ENCODE data around the gene ALX1.

Gene ALX1

GRCh38 chr12:85275374-85275773, 4.6 kb upstream of the ALX1 start:
- no peaks in the 10 kb centered on the region for H3K9me3 ChIP-seq (ENCODE audit: control insufficient read depth in 2 of 2, low read length in 2 of 2)
- peaks cover 0 to 1% of the 10 kb centered on the region in 2 donors for H3K4me1 ChIP-seq (ENCODE audit: control insufficient read depth in 2 of 2, insufficient read depth in 2 of 2, low read length in 2 of 2)
- peaks cover 37 to 43% of the 10 kb centered on the region in 2 donors for H3K27me3 ChIP-seq (ENCODE audit: control insufficient read depth in 2 of 2, insufficient read depth in 2 of 2, low read length in 2 of 2)
- H3K27ac ChIP-seq (ENCODE audit: low read depth in 2 of 2, low read length in 2 of 2) = no peak overlapping the region
- H3K4me3 ChIP-seq (ENCODE audit: low read length in 2 of 2) = no peak overlapping the region
- H3K36me3 ChIP-seq (ENCODE audit: control insufficient read depth in 2 of 2, insufficient read depth in 2 of 2, low read length in 2 of 2) = no peaks in the 10 kb centered on the region
- H3K9ac ChIP-seq (ENCODE audit: low read depth in 1 of 2, low read length in 2 of 2) = no peak overlapping the region

GRCh38 chr12:85277191-85277590, 2.8 kb upstream of the ALX1 start:
- Histone ChIP-seq H3K4me1 (ENCODE audit: control insufficient read depth in 2 of 2, insufficient read depth in 2 of 2, low read length in 2 of 2) (peaks cover 0 to 7% of the 10 kb centered on the region in 2 donors), H3K27me3 (ENCODE audit: control insufficient read depth in 2 of 2, insufficient read depth in 2 of 2, low read length in 2 of 2) (peaks cover 53 to 58% of the 10 kb centered on the region in 2 donors), H3K36me3 (ENCODE audit: control insufficient read depth in 2 of 2, insufficient read depth in 2 of 2, low read length in 2 of 2) (no peaks in the 10 kb centered on the region), H3K9me3 (ENCODE audit: control insufficient read depth in 2 of 2, low read length in 2 of 2) (no peaks in the 10 kb centered on the region), H3K4me3 (ENCODE audit: low read length in 2 of 2) (no peak overlapping the region), H3K27ac (ENCODE audit: low read depth in 2 of 2, low read length in 2 of 2) (no peak overlapping the region), H3K9ac (ENCODE audit: low read depth in 1 of 2, low read length in 2 of 2) (no peak overlapping the region)

GRCh38 chr12:85277900-85278597, 2.0 kb upstream of the ALX1 start:
- H3K27ac ChIP-seq (ENCODE audit: low read depth in 2 of 2, low read length in 2 of 2) = no peak overlapping the region

GRCh38 chr12:85278598-85279448, 1.2 kb upstream of the ALX1 start:
- Histone ChIP-seq H3K4me3 (ENCODE audit: low read length in 2 of 2) (no peak overlapping the region), H3K4me1 (ENCODE audit: control insufficient read depth in 2 of 2, insufficient read depth in 2 of 2, low read length in 2 of 2) (peaks cover 0 to 7% of the 10 kb centered on the region in 2 donors), H3K36me3 (ENCODE audit: control insufficient read depth in 2 of 2, insufficient read depth in 2 of 2, low read length in 2 of 2) (no peaks in the 10 kb centered on the region), H3K27me3 (ENCODE audit: control insufficient read depth in 2 of 2, insufficient read depth in 2 of 2, low read length in 2 of 2) (peaks cover 51 to 60% of the 10 kb centered on the region in 2 donors), H3K27ac (ENCODE audit: low read depth in 2 of 2, low read length in 2 of 2) (no peak overlapping the region), H3K9ac (ENCODE audit: low read depth in 1 of 2, low read length in 2 of 2) (no peak overlapping the region), H3K9me3 (ENCODE audit: control insufficient read depth in 2 of 2, low read length in 2 of 2) (no peaks in the 10 kb centered on the region)

More at GRCh38 chr12:85277900-85278597, 2.0 kb upstream of the ALX1 start:
- Histone ChIP-seq H3K9me3 (ENCODE audit: control insufficient read depth in 2 of 2, low read length in 2 of 2) (no peaks in the 10 kb centered on the region), H3K9ac (ENCODE audit: low read depth in 1 of 2, low read length in 2 of 2) (no peak overlapping the region), H3K4me3 (ENCODE audit: low read length in 2 of 2) (no peak overlapping the region), H3K27me3 (ENCODE audit: control insufficient read depth in 2 of 2, insufficient read depth in 2 of 2, low read length in 2 of 2) (peaks cover 53 to 61% of the 10 kb centered on the region in 2 donors), H3K4me1 (ENCODE audit: control insufficient read depth in 2 of 2, insufficient read depth in 2 of 2, low read length in 2 of 2) (peaks cover 0 to 7% of the 10 kb centered on the region in 2 donors), H3K36me3 (ENCODE audit: control insufficient read depth in 2 of 2, insufficient read depth in 2 of 2, low read length in 2 of 2) (no peaks in the 10 kb centered on the region)

- H3K27me3 ChIP-seq (ENCODE audit: control insufficient read depth in 2 of 2, insufficient read depth in 2 of 2, low read length in 2 of 2) = peaks cover 46 to 56% of the 10 kb centered on the region in 2 donors
- no peak overlapping the region for H3K9ac ChIP-seq (ENCODE audit: low read depth in 1 of 2, low read length in 2 of 2)
- H3K27ac ChIP-seq (ENCODE audit: low read depth in 2 of 2, low read length in 2 of 2) = no peak overlapping the region
- peaks cover 0 to 7% of the 10 kb centered on the region in 2 donors for H3K4me1 ChIP-seq (ENCODE audit: control insufficient read depth in 2 of 2, insufficient read depth in 2 of 2, low read length in 2 of 2)
- H3K9me3 ChIP-seq (ENCODE audit: control insufficient read depth in 2 of 2, low read length in 2 of 2) = no peaks in the 10 kb centered on the region
- peak overlapping the region; percentile 57 to 72 for H3K4me3 ChIP-seq (ENCODE audit: low read length in 2 of 2)
- no peaks in the 10 kb centered on the region for H3K36me3 ChIP-seq (ENCODE audit: control insufficient read depth in 2 of 2, insufficient read depth in 2 of 2, low read length in 2 of 2)
Observed at GRCh38 chr12:85279449-85280164, 413 bp upstream of the ALX1 start.

- Histone ChIP-seq H3K4me1 (ENCODE audit: control insufficient read depth in 2 of 2, insufficient read depth in 2 of 2, low read length in 2 of 2) (peaks cover 0 to 7% of the 10 kb centered on the region in 2 donors), H3K4me3 (ENCODE audit: low read length in 2 of 2) (peak overlapping the region; percentile 57 to 72), H3K27ac (ENCODE audit: low read depth in 2 of 2, low read length in 2 of 2) (no peak overlapping the region), H3K9ac (ENCODE audit: low read depth in 1 of 2, low read length in 2 of 2) (no peak overlapping the region), H3K27me3 (ENCODE audit: control insufficient read depth in 2 of 2, insufficient read depth in 2 of 2, low read length in 2 of 2) (peaks cover 42 to 56% of the 10 kb centered on the region in 2 donors), H3K36me3 (ENCODE audit: control insufficient read depth in 2 of 2, insufficient read depth in 2 of 2, low read length in 2 of 2) (no peaks in the 10 kb centered on the region), H3K9me3 (ENCODE audit: control insufficient read depth in 2 of 2, low read length in 2 of 2) (no peaks in the 10 kb centered on the region)
Observed at GRCh38 chr12:85280984-85281630, 1.1 kb downstream of the ALX1 start.

GRCh38 chr12:85281636-85282312, 1.8 kb downstream of the ALX1 start:
- H3K36me3 ChIP-seq (ENCODE audit: control insufficient read depth in 2 of 2, insufficient read depth in 2 of 2, low read length in 2 of 2) = no peaks in the 10 kb centered on the region
- H3K4me3 ChIP-seq (ENCODE audit: low read length in 2 of 2) = no peak overlapping the region
- peaks cover 0 to 7% of the 10 kb centered on the region in 2 donors for H3K4me1 ChIP-seq (ENCODE audit: control insufficient read depth in 2 of 2, insufficient read depth in 2 of 2, low read length in 2 of 2)
- no peak overlapping the region for H3K9ac ChIP-seq (ENCODE audit: low read depth in 1 of 2, low read length in 2 of 2)
- H3K9me3 ChIP-seq (ENCODE audit: control insufficient read depth in 2 of 2, low read length in 2 of 2) = no peaks in the 10 kb centered on the region
- peaks cover 42 to 54% of the 10 kb centered on the region in 2 donors for H3K27me3 ChIP-seq (ENCODE audit: control insufficient read depth in 2 of 2, insufficient read depth in 2 of 2, low read length in 2 of 2)
- no peak overlapping the region for H3K27ac ChIP-seq (ENCODE audit: low read depth in 2 of 2, low read length in 2 of 2)

GRCh38 chr12:85283560-85283959, 3.5 kb downstream of the ALX1 start:
- Histone ChIP-seq H3K9ac (ENCODE audit: low read depth in 1 of 2, low read length in 2 of 2) (no peak overlapping the region), H3K9me3 (ENCODE audit: control insufficient read depth in 2 of 2, low read length in 2 of 2) (no peaks in the 10 kb centered on the region), H3K4me1 (ENCODE audit: control insufficient read depth in 2 of 2, insufficient read depth in 2 of 2, low read length in 2 of 2) (peaks cover 0 to 7% of the 10 kb centered on the region in 2 donors), H3K4me3 (ENCODE audit: low read length in 2 of 2) (no peak overlapping the region), H3K27me3 (ENCODE audit: control insufficient read depth in 2 of 2, insufficient read depth in 2 of 2, low read length in 2 of 2) (peaks cover 29 to 41% of the 10 kb centered on the region in 2 donors), H3K27ac (ENCODE audit: low read depth in 2 of 2, low read length in 2 of 2) (no peak overlapping the region), H3K36me3 (ENCODE audit: control insufficient read depth in 2 of 2, insufficient read depth in 2 of 2, low read length in 2 of 2) (no peaks in the 10 kb centered on the region)

GRCh38 chr12:85296362-85296761, 16.3 kb downstream of the ALX1 start:
- H3K27me3 ChIP-seq (ENCODE audit: control insufficient read depth in 2 of 2, insufficient read depth in 2 of 2, low read length in 2 of 2) = no peaks in the 10 kb centered on the region
- no peak overlapping the region for H3K4me3 ChIP-seq (ENCODE audit: low read length in 2 of 2)
- no peaks in the 10 kb centered on the region for H3K36me3 ChIP-seq (ENCODE audit: control insufficient read depth in 2 of 2, insufficient read depth in 2 of 2, low read length in 2 of 2)
- H3K9me3 ChIP-seq (ENCODE audit: control insufficient read depth in 2 of 2, low read length in 2 of 2) = no peaks in the 10 kb centered on the region
- H3K9ac ChIP-seq (ENCODE audit: low read depth in 1 of 2, low read length in 2 of 2) = no peak overlapping the region
- no peak overlapping the region for H3K27ac ChIP-seq (ENCODE audit: low read depth in 2 of 2, low read length in 2 of 2)
- no peaks in the 10 kb centered on the region for H3K4me1 ChIP-seq (ENCODE audit: control insufficient read depth in 2 of 2, insufficient read depth in 2 of 2, low read length in 2 of 2)

Data from mucosa of rectum (tissue), 2 donors.